ENCODE results near the gene PIK3AP1. TPM values are rescaled to one million over a fixed set of nuclear protein-coding genes. Genes with fewer than 3 reads are reported as not detected.

PIK3AP1 gene
- polyA plus RNA-seq, 2 of the 4 experiments (the other 2 are of a cell fraction), result 1.6 to 3.2 TPM

- no peak overlapping the region for H3K27ac ChIP-seq
- TF ChIP-seq JUN (IDR thresholded peaks at IDR 0.05) (no peak), EHF (CRISPR knock-in tag; IDR thresholded peaks at IDR 0.05) (no peak), EHMT2 (IDR thresholded peaks at IDR 0.05; ENCODE audit: low read depth) (no peak), HOXB5 (CRISPR knock-in tag; IDR thresholded peaks at IDR 0.05) (no peak), PBX3 (IDR thresholded peaks at IDR 0.05) (no peak), FOXS1 (CRISPR knock-in tag; IDR thresholded peaks at IDR 0.05) (no peak), FOSL2 (IDR thresholded peaks at IDR 0.05) (no peak), FOSL2 (CRISPR knock-in tag; IDR thresholded peaks at IDR 0.05) (no peak), NR3C1 (IDR thresholded peaks at IDR 0.05) (no peak), HES2 (IDR thresholded peaks at IDR 0.05) (no peak), CBX8 (IDR thresholded peaks at IDR 0.05) (no peak), MAZ (IDR thresholded peaks at IDR 0.05; ENCODE audit: borderline replicate concordance, low read depth, low read length) (no peak), RCOR1 (IDR thresholded peaks at IDR 0.05; ENCODE audit: low read depth, low read length) (no peak), RNF2 (IDR thresholded peaks at IDR 0.05; ENCODE audit: borderline replicate concordance, low read depth) (no peak), ESRRA (IDR thresholded peaks at IDR 0.05; ENCODE audit: borderline replicate concordance, low read length) (no peak), CTCF (IDR thresholded peaks at IDR 0.05) (no peak)
- DNase-seq (ENCODE audit: low read depth in 1 of 2, low spot score in 1 of 2) (no peak), FAIRE-seq (no peak), ATAC-seq (no peak)
- ChIA-PET CTCF (no interaction called here), POLR2A (no interaction called here)
- H3K4me3 ChIP-seq, result no peak overlapping the region
- H3K9me3 ChIP-seq, result peaks cover 16% of the 10 kb centered on the region; the same call in 1 of the 3 replicates
- no peaks in the 10 kb centered on the region for H3K4me1 ChIP-seq
- H3K4me2 ChIP-seq, result no peak overlapping the region
- WGBS (ENCODE audit: missing lambda C conversion rate), result 20% methylated on average over 4 of the region's 4 CpGs
Observed at GRCh38 chr10:96598846-96599245, 121.5 kb downstream of the PIK3AP1 start.

GRCh38 chr10:96596422-96597407 lies 123.6 kb downstream of the PIK3AP1 start:
- no peak for DNase-seq (ENCODE audit: low read depth in 1 of 2, low spot score in 1 of 2)
- ChIA-PET POLR2A (no interaction called here), CTCF (no interaction called here)
- Histone ChIP-seq H3K4me2 (no peak overlapping the region), H3K9me3 (peaks cover 28% of the 10 kb centered on the region; the same call in 2 of the 3 replicates), H3K4me1 (no peaks in the 10 kb centered on the region), H3K27ac (no peak overlapping the region), H3K4me3 (no peak overlapping the region)
- TF ChIP-seq HOXA7 (CRISPR knock-in tag; IDR thresholded peaks at IDR 0.05) (no peak), NR3C1 (IDR thresholded peaks at IDR 0.05) (no peak), USF2 (IDR thresholded peaks at IDR 0.05) (no peak)
- no peak for FAIRE-seq
- no peak for ATAC-seq
- 0% methylated on average over 1 of the region's 1 CpG for WGBS (ENCODE audit: missing lambda C conversion rate)

- H3K4me1 ChIP-seq, result no peaks in the 10 kb centered on the region
- WGBS (ENCODE audit: missing lambda C conversion rate), result 90% methylated on average over 4 of the region's 4 CpGs
- FAIRE-seq, result no peak
- H3K4me3 ChIP-seq, result no peak overlapping the region
- no peak overlapping the region for H3K4me2 ChIP-seq
- no peak for TF ChIP-seq FOSL2 (IDR thresholded peaks at IDR 0.05)
- no peak for TF ChIP-seq FOSL2 (CRISPR knock-in tag; IDR thresholded peaks at IDR 0.05)
- TF ChIP-seq ATOH8 (CRISPR knock-in tag; IDR thresholded peaks at IDR 0.05; ENCODE audit: low read depth), result no peak
- no peak for TF ChIP-seq FOXS1 (CRISPR knock-in tag; IDR thresholded peaks at IDR 0.05)
- no peak for ATAC-seq
- no peak overlapping the region for H3K27ac ChIP-seq
- ChIA-PET POLR2A (no interaction called here), CTCF (interaction anchor here (0.6 kb wide), 1 partner anchor 20 kb away, joined by 3 read pairs; no protein-coding TSS in a partner anchor)
- no peak for DNase-seq (ENCODE audit: low read depth in 1 of 2, low spot score in 1 of 2)
- H3K9me3 ChIP-seq, result peaks cover 28% of the 10 kb centered on the region; the same call in 2 of the 3 replicates
Observed at GRCh38 chr10:96595741-96596140, 124.6 kb downstream of the PIK3AP1 start.
